GM12878 (cell line): Measurements from ENCODE around the gene AGK. TPM values are rescaled to one million over a fixed set of nuclear protein-coding genes. Genes with fewer than 3 reads are reported as not detected.

Experiments
- ATAC-seq: fragments of 200-7000 bp; cut with Tn5 transposase; 3 replicates; pipeline ENCODE4 v1.9.1; 2020; ENCODE audit warnings: mild to moderate bottlenecking, moderate library complexity
- BruUV-seq: library from RNA; stranded (reverse); fragments of 400-500 nt; replicated peaks from 2 replicates; lab custom pipeline; 2021; lab: Mats Ljungman, UMichigan
- CTCF ChIA-PET: fragments of 300-600 bp; sonication (Branson Sonifier 250); formaldehyde crosslinking; extraction: SDS; loops from one replicate; lab custom pipeline; 2021; ENCODE audit warnings: inconsistent platforms; lab: Yijun Ruan, JAX
- POLR2A ChIA-PET: fragments of 350-600 bp; formaldehyde crosslinking; extraction: SDS; loops from one replicate; lab custom pipeline; 2021; ENCODE audit warnings: inconsistent platforms; lab: Charles Lee
- RAD21 ChIA-PET: fragments of 300-600 bp; sonication (Branson Sonifier 250); formaldehyde crosslinking; loops from one replicate; lab custom pipeline; 2023; ENCODE audit warnings: antibody characterized with exemption; ENCODE audit not compliant: unreplicated experiment; lab: Charles Lee
- SMC1A ChIA-PET: fragments of 300-600 bp; sonication (Branson Sonifier 250); formaldehyde crosslinking; loops from one replicate; lab custom pipeline; 2023; ENCODE audit not compliant: unreplicated experiment, uncharacterized antibody; lab: Charles Lee
- DNase-seq: peaks from one replicate; pipeline ENCODE4 v3.0.0-alpha.2; 2011; ENCODE audit warnings: low read depth, low spot score
- FAIRE-seq: peaks from 3 replicates; lab custom pipeline; 2011; peaks lifted over from hg19 to GRCh38; lab: Jason Lieb, UNC
- H2AFZ ChIP-seq: 2 replicates; pipeline ENCODE4 v1.6.0; 2011; ENCODE audit warnings: low read depth, low read length, control low read depth; ENCODE audit not compliant: control insufficient read depth
- H3K27ac ChIP-seq: 2 replicates; pipeline ENCODE4 v1.5.1; 2011; ENCODE audit warnings: control low read depth; ENCODE audit not compliant: control insufficient read depth, insufficient read depth
- H3K27me3 ChIP-seq, 2 experiments: replicated peaks in 1 of 2; 2 replicates each; pipeline versions ENCODE4 v1.6.0 to v1.6.1; 2011; ENCODE audit warnings: low read length in 1 of 2; ENCODE audit not compliant: control insufficient read depth in 2 of 2, insufficient read depth in 2 of 2
- H3K36me3 ChIP-seq, 2 experiments: 2 replicates each; pipeline ENCODE4 v1.5.1; 2011; ENCODE audit warnings: low read length in 1 of 2; ENCODE audit not compliant: control insufficient read depth in 2 of 2, insufficient read depth in 2 of 2
- H3K4me1 ChIP-seq: 2 replicates; pipeline ENCODE4 v1.6.1; 2011; ENCODE audit warnings: mild to moderate bottlenecking, low read length, moderate library complexity, mixed read lengths; ENCODE audit not compliant: control insufficient read depth, insufficient read depth
- H3K4me2 ChIP-seq: 2 replicates; pipeline ENCODE4 v1.6.0; 2011; ENCODE audit warnings: control low read depth; ENCODE audit not compliant: control insufficient read depth, insufficient read depth
- H3K4me3 ChIP-seq: fragments of 200-600 bp; sonication (generic); 2 replicates; pipeline ENCODE4 v1.5.1; 2016
- H3K79me2 ChIP-seq: 2 replicates; pipeline ENCODE4 v1.6.0; 2011; ENCODE audit warnings: low read length; ENCODE audit not compliant: control insufficient read depth, insufficient read depth
- H3K9ac ChIP-seq: 2 replicates; pipeline ENCODE4 v1.8.0; 2011; ENCODE audit warnings: low read length, control low read depth, mixed read lengths; ENCODE audit not compliant: control insufficient read depth, insufficient read depth
- H3K9me3 ChIP-seq: replicated peaks from 3 replicates; pipeline ENCODE4 v1.5.1; 2011; ENCODE audit warnings: mild to moderate bottlenecking, low read length; ENCODE audit not compliant: control insufficient read depth, insufficient read depth
- H4K20me1 ChIP-seq: 2 replicates; pipeline ENCODE4 v1.6.0; 2011; ENCODE audit not compliant: control insufficient read depth, insufficient read depth
- BCL11A ChIP-seq: IDR thresholded peaks from 2 replicates; pipeline ENCODE4 v1.6.1; 2011; ENCODE audit warnings: low read depth, low read length
- IKZF2 ChIP-seq, 2 experiments: fragments of 450-650 bp; IDR thresholded peaks; 2 replicates each; pipeline ENCODE4 v1.6.1; 2017; ENCODE audit warnings: mild to moderate bottlenecking in 2 of 2, moderate library complexity in 2 of 2
- MEF2A ChIP-seq: IDR thresholded peaks from 2 replicates; pipeline ENCODE4 v1.6.1; 2011; ENCODE audit warnings: low read depth, mild to moderate bottlenecking, low read length, moderate library complexity; ENCODE audit not compliant: insufficient read depth
- REST ChIP-seq: IDR thresholded peaks from 2 replicates; pipeline ENCODE4 v1.6.1; 2012; ENCODE audit warnings: mild to moderate bottlenecking, low read depth, low read length
- ZNF622 ChIP-seq: fragments of 450-650 bp; IDR thresholded peaks from 2 replicates; pipeline ENCODE4 v1.6.1; 2017; ENCODE audit warnings: mild to moderate bottlenecking, inconsistent platforms
- WGBS: methylation state at CpG from one replicate; pipeline ENCODE4 v1.1.6; 2016; ENCODE audit warnings: low lambda C conversion rate; ENCODE audit not compliant: insufficient replicate concordance, insufficient coverage; ENCODE audit errors: missing lambda C conversion rate; 5-methylcytosine and 5-hydroxymethylcytosine counted together
- in situ Hi-C: fragments of 300-500 bp; cut with MboI; formaldehyde crosslinking; loops from 9 replicates; pipeline ENCODE4 v1.14.3; 2018; ENCODE audit warnings: mixed read lengths
- intact Hi-C: fragments of 100-400 bp; cut with micrococcal nuclease; formaldehyde crosslinking; loops from one replicate; pipeline ENCODE4 v1.14.2; 2022; ENCODE audit not compliant: unreplicated experiment
- polyA plus RNA-seq, 11 experiments: library from polyadenylated mRNA; depleted of rRNA in 4 of 11; unstranded in 6 of 11; stranded (reverse) in 5 of 11; fragments of >200 nt; fragmentation: Nextera tagmentation in 4 of 11; fragmentation: Illumina TruSeq in 1 of 11; extraction: Ambion mirVana in 4 of 11; extraction: Trizol in 1 of 11; gene quantifications; 1 replicate in 1 of 11; 2 replicates in 10 of 11; pipeline versions ENCODE4 v1.2.1 to v1.2.3, GENCODE V29; 2011 to 2016; ENCODE audit warnings: inconsistent platforms in 2 of 11, missing spikeins in 2 of 11, low read depth in 1 of 11
- total RNA-seq, 4 experiments: library from RNA; depleted of rRNA in 3 of 4; stranded (reverse); fragments of >200 nt in 3 of 4; fragmentation: Illumina TruSeq in 1 of 4; extraction: Trizol in 1 of 4; gene quantifications; 2 replicates each; pipeline versions ENCODE4 v1.2.1 to v1.2.3, GENCODE V29; 2013 to 2021

The AGK gene
- total and polyA plus RNA-seq, 10 of the 15 experiments (the other 5 are each of a cell fraction or from before 2014, with no cell fraction given): 32.5 to 85.6 (median 47.8) TPM

GRCh38 chr7:141541375-141541774 is 9.8 kb upstream of the AGK start:
- ChIA-PET SMC1A (interaction anchor here (1.1 to 1.7 kb wide), 6 partner anchors 10 to 233 kb away, joined by 3 to 4 read pairs (median 4); partner anchors contain the start of gene AGK), RAD21 (interaction anchor here (1.3 kb wide), 1 partner anchor 108 kb away, joined by 7 read pairs; no protein-coding TSS in a partner anchor), CTCF (interaction anchor here (0.9 to 2.1 kb wide), 6 partner anchors 8 to 108 kb away, joined by 3 to 6 read pairs (median 5); no protein-coding TSS in a partner anchor), POLR2A (no interaction called here)
- no peaks in the 10 kb centered on the region for H3K36me3 ChIP-seq
- no TSS peak for BruUV-seq
- H3K27ac ChIP-seq: no peak overlapping the region
- H3K4me2 ChIP-seq: no peak overlapping the region
- no peak for FAIRE-seq
- in situ Hi-C loops: loop anchor here (25.0 kb wide), 1 partner anchor 729 kb away; no protein-coding TSS in a partner anchor
- H3K4me3 ChIP-seq: no peak overlapping the region
- H4K20me1 ChIP-seq: no peaks in the 10 kb centered on the region
- no peaks in the 10 kb centered on the region for H3K27me3 ChIP-seq
- H3K4me1 ChIP-seq: no peaks in the 10 kb centered on the region
- H3K9ac ChIP-seq: no peak overlapping the region
- no peaks in the 10 kb centered on the region for H3K79me2 ChIP-seq
- DNase-seq: no peak
- intact Hi-C loops: no loop called here
- WGBS: 56% methylated on average over 2 of the region's 2 CpGs
- TF ChIP-seq MEF2A (no peak), BCL11A (no peak), ZNF622 (no peak), REST (no peak), IKZF2 (IDR thresholded peaks at IDR 0.05) (no peak)
- TF ChIP-seq, all 136 proteins: peak for 0
- no peak for ATAC-seq
- no peaks in the 10 kb centered on the region for H3K9me3 ChIP-seq
- no peak overlapping the region for H2AFZ ChIP-seq
